GM18505 (cell line): ENCODE data around the gene OR7G1.

Experiments
- ATAC-seq: cut with Tn5 transposase; IDR thresholded peaks from one replicate; pipeline ENCODE4 v1.9.1; 2021; ENCODE audit not compliant: unreplicated experiment
- POLR2A ChIP-seq: IDR thresholded peaks from 4 replicates; pipeline ENCODE4 v1.6.1; 2011; ENCODE audit warnings: borderline replicate concordance; ENCODE audit not compliant: insufficient read depth, insufficient read length; ENCODE audit errors: extremely low read depth

OR7G1 gene

GRCh38 chr19:9065457-9066014 lies 50.0 kb downstream of the OR7G1 start:
- TF ChIP-seq POLR2A, result no peak
- ATAC-seq, result no peak
